ENCODE data around the gene CDK9.

CDK9 gene

GRCh38 chr9:127803507-127804352, 17.9 kb downstream of the CDK9 start:
- DNase-seq (ENCODE audit: low read depth): no peak

- DNase-seq (ENCODE audit: low read depth): no peak
Measured at GRCh38 chr9:127805620-127806019, 19.8 kb downstream of the CDK9 start.

GRCh38 chr9:127806871-127807270, 21.0 kb downstream of the CDK9 start:
- no peak for DNase-seq (ENCODE audit: low read depth)

GRCh38 chr9:127808347-127809001, 22.6 kb downstream of the CDK9 start:
- DNase-seq (ENCODE audit: low read depth): no peak

GRCh38 chr9:127809002-127809539, 23.2 kb downstream of the CDK9 start:
- DNase-seq (ENCODE audit: low read depth): no peak

GRCh38 chr9:127809540-127810377, 23.9 kb downstream of the CDK9 start:
- no peak for DNase-seq (ENCODE audit: low read depth)

- DNase-seq (ENCODE audit: low read depth): no peak
Measured at GRCh38 chr9:127810378-127811187, 24.7 kb downstream of the CDK9 start.

- DNase-seq (ENCODE audit: low read depth): no peak
Measured at GRCh38 chr9:127812011-127812410, 26.2 kb downstream of the CDK9 start.

- DNase-seq (ENCODE audit: low read depth): no peak
Measured at GRCh38 chr9:127812936-127813675, 27.3 kb downstream of the CDK9 start.

- no peak for DNase-seq (ENCODE audit: low read depth)
Measured at GRCh38 chr9:127813686-127814226, 27.9 kb downstream of the CDK9 start.

GRCh38 chr9:127814619-127815511, 29.0 kb downstream of the CDK9 start:
- no peak for DNase-seq (ENCODE audit: low read depth)

- DNase-seq (ENCODE audit: low read depth): no peak
Measured at GRCh38 chr9:127815512-127816361, 29.9 kb downstream of the CDK9 start.

- no peak for DNase-seq (ENCODE audit: low read depth)
Measured at GRCh38 chr9:127816362-127816725, 30.5 kb downstream of the CDK9 start.

- DNase-seq (ENCODE audit: low read depth): no peak
Measured at GRCh38 chr9:127816728-127817127, 30.9 kb downstream of the CDK9 start.

GRCh38 chr9:127817881-127818434, 32.1 kb downstream of the CDK9 start:
- no peak for DNase-seq (ENCODE audit: low read depth)

GRCh38 chr9:127818574-127818973, 32.7 kb downstream of the CDK9 start:
- DNase-seq (ENCODE audit: low read depth): no peak

GRCh38 chr9:127822108-127822507, 36.3 kb downstream of the CDK9 start:
- no peak for DNase-seq (ENCODE audit: low read depth)

Data from activated T-helper 9 cell treated with anti-CD3 and anti-CD28 coated beads, Interleukin-2, amount 50 U/mL, for 16 hours (primary cell).